Erythroblast (primary cell): ENCODE results near the gene INTS1.

Source experiments
- GATA1 ChIP-seq: IDR thresholded peaks from 2 replicates; pipeline ENCODE4 v1.6.1; 2011; ENCODE audit warnings: low read depth, mild to moderate bottlenecking, control low read depth, low read length, moderate library complexity
- POLR2A ChIP-seq: IDR thresholded peaks from 2 replicates; pipeline ENCODE4 v1.6.1; 2011; ENCODE audit warnings: mild to moderate bottlenecking, low read length

DNA sequence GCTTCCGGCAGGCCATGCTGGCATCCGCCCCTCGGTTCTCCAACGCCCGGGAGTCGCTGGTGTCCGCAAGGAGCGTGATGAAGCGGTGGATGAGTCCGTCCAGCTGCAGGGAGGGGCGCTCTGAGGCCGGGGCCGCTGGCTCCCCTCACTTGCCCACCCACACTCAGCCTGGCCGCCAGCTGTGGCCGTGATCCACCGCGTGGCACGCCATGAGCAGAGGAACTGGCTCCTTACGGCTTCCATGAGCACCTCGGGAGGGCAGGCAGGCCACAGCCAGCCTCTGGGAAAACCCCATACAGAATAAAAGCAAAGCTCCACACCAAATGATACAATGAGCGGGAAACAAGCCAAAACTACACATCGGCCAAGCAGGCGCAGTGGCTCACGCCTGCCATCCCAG is 29.5 kb downstream of the INTS1 start:
- TF ChIP-seq POLR2A (no peak), GATA1 (no peak)
